ENCODE data around the gene PARVG.

DNA sequence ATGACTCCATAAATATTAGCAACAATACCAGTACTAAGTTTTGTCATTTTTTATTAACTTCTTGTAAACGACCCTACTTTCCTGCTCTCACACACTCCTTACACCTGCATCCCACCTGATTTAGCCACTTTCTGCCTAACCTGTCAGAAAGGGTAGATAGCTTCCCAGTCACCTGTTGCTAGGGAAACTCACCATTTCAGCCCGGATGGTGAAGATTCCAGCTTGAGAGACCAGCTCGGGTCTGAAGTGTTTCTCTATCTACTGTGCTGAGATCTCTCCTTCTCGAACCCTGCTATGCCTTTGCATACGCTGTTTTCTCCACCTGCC, at the start of gene PARVG:
- TF ChIP-seq, protein P1, sequence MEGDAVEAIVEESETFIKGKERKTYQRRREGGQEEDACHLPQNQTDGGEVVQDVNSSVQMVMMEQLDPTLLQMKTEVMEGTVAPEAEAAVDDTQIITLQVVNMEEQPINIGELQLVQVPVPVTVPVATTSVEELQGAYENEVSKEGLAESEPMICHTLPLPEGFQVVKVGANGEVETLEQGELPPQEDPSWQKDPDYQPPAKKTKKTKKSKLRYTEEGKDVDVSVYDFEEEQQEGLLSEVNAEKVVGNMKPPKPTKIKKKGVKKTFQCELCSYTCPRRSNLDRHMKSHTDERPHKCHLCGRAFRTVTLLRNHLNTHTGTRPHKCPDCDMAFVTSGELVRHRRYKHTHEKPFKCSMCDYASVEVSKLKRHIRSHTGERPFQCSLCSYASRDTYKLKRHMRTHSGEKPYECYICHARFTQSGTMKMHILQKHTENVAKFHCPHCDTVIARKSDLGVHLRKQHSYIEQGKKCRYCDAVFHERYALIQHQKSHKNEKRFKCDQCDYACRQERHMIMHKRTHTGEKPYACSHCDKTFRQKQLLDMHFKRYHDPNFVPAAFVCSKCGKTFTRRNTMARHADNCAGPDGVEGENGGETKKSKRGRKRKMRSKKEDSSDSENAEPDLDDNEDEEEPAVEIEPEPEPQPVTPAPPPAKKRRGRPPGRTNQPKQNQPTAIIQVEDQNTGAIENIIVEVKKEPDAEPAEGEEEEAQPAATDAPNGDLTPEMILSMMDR (IDR thresholded peaks at IDR 0.05): no peak
- no peak for TF ChIP-seq POLR2A (IDR thresholded peaks at IDR 0.05)
